Hematopoietic multipotent progenitor cell treated with erythropoietin and hydrocortisone succinate and interleukin-3 and kit ligand, for 4 days (in vitro differentiated cells): ENCODE measurements around the gene HLA-DMA.

ENCODE experiments used
- DNase-seq: peaks from one replicate; pipeline ENCODE4 v3.0.0-alpha.2; 2015

The HLA-DMA gene

GRCh38 chr6:32974016-32974333 lies 21.1 kb upstream of the HLA-DMA start:
- peak; percentile 85 for DNase-seq

GRCh38 chr6:32973144-32974015 lies 20.5 kb upstream of the HLA-DMA start:
- peak; percentile 73 for DNase-seq

GRCh38 chr6:32972353-32973143 lies 19.7 kb upstream of the HLA-DMA start:
- peak; percentile 55 for DNase-seq

GRCh38 chr6:32971581-32972352 lies 18.9 kb upstream of the HLA-DMA start:
- peak; percentile 100 for DNase-seq

GRCh38 chr6:32971242-32971580 lies 18.3 kb upstream of the HLA-DMA start:
- DNase-seq, result no peak

- DNase-seq, result peak; percentile 96
Measured at GRCh38 chr6:32970413-32971241, 17.7 kb upstream of the HLA-DMA start.

GRCh38 chr6:32969685-32970412 lies 17.0 kb upstream of the HLA-DMA start:
- DNase-seq, result peak; percentile 97

- DNase-seq, result peak; percentile 93
Measured at GRCh38 chr6:32968867-32969684, 16.2 kb upstream of the HLA-DMA start.

- DNase-seq, result peak; percentile 98
Measured at GRCh38 chr6:32968093-32968866, 15.4 kb upstream of the HLA-DMA start, which contains the start of gene BRD2. TSS of gene BRD2 (plus strand) at chr6:32968594. CDS start at chr6:32972899, 4,305 bp downstream.

- DNase-seq, result peak; percentile 86
Measured at GRCh38 chr6:32967151-32968091, 14.5 kb upstream of the HLA-DMA start.

GRCh38 chr6:32964776-32965175 lies 11.9 kb upstream of the HLA-DMA start:
- no peak for DNase-seq

- no peak for DNase-seq
Measured at GRCh38 chr6:32963866-32964265, 11.0 kb upstream of the HLA-DMA start.

GRCh38 chr6:32962213-32962826 lies 9.4 kb upstream of the HLA-DMA start:
- no peak for DNase-seq

- DNase-seq, result no peak
Measured at GRCh38 chr6:32960563-32960962, 7.7 kb upstream of the HLA-DMA start.

GRCh38 chr6:32956176-32956575 lies 3.3 kb upstream of the HLA-DMA start:
- no peak for DNase-seq

- DNase-seq, result peak; percentile 50
Measured at GRCh38 chr6:32954986-32955802, 2.3 kb upstream of the HLA-DMA start.

GRCh38 chr6:32954267-32954666 lies 1.4 kb upstream of the HLA-DMA start:
- no peak for DNase-seq
